ENCODE data around the gene POU4F3.
A peak's percentile ranks its signal among the peaks of the same experiment; 100 is the strongest.

POU4F3 gene

DNA sequence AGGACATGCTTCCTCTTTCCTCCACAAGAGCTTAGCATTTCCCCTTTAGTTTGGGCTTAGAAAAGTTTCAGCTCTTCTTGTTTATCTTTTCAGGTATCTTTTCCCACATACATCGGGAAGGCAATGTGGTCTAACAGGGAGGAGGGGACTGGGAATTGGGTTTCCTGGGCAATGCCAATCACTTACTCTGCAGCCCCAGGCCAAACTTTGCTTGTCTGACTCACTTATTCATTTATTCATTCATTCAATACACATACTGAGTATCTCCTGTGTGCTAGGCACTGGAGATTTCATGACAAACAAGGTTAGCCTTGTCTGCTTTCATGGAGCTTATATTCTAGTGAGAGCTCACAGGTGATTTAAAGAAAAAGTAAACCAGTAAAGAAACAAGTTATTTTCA, 10.7 kb upstream of the POU4F3 start:
- peaks cover 41% of the 10 kb centered on the region for H3K27me3 Mint-ChIP-seq

DNA sequence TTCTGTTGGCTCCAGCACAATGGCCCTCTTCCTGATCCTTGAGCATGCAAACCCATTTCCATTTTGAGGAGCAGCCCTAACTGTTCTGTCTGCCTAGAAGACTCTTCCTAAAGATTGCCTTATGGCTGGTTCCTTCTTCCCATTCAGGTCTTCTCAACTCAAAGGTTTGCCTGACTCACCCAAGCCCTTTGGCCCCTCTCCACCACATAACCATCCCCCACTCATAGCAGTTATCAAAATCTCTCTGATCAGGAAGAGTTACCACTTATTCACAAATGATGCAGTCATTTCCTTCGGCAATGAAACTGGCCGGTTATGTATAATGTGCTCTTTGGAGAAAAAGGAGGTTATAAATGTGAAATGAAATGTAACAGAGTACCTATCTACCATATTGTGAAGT, 8.9 kb upstream of the POU4F3 start:
- Mint-ChIP-seq H3K4me3 (no peak overlapping the region), H3K9me3 (no peaks in the 10 kb centered on the region), H3K27me3 (peaks cover 55% of the 10 kb centered on the region), H3K27ac (no peak overlapping the region), H3K36me3 (ENCODE audit: low read depth) (no peaks in the 10 kb centered on the region), H3K4me1 (ENCODE audit: low read depth) (no peaks in the 10 kb centered on the region)
- intact Hi-C loops (cut with micrococcal nuclease): no loop called here

More for the DNA sequence above, 10.7 kb upstream of the POU4F3 start:
- H3K4me3 Mint-ChIP-seq: no peak overlapping the region
- no peaks in the 10 kb centered on the region for H3K36me3 Mint-ChIP-seq (ENCODE audit: low read depth)
- H3K27ac Mint-ChIP-seq: no peak overlapping the region
- no peaks in the 10 kb centered on the region for H3K4me1 Mint-ChIP-seq (ENCODE audit: low read depth)
- H3K9me3 Mint-ChIP-seq: no peaks in the 10 kb centered on the region
- intact Hi-C loops (cut with micrococcal nuclease): no loop called here

DNA sequence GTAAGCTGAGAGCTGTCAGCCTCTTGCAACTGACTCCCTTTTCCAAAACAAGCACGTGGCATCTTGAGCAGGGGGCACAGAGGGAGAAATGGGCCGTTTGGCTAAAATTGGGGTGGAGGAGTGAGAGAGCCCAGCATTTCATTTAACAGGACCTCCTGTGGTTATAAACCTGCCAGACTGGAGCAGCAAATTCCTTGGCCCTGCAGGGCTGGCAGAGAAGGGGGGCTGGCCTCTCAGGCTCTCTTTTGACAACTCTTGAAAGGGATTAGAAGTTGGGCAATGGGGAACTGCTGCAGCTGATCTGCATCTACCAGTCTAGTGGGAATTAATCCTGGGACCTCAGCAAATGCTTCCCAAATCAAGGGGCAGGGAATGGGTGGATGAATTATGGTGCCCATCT, 7.2 kb upstream of the POU4F3 start:
- Mint-ChIP-seq H3K27me3 (peaks cover 66% of the 10 kb centered on the region), H3K4me3 (no peak overlapping the region), H3K36me3 (ENCODE audit: low read depth) (no peaks in the 10 kb centered on the region), H3K27ac (no peak overlapping the region), H3K9me3 (no peaks in the 10 kb centered on the region), H3K4me1 (ENCODE audit: low read depth) (no peaks in the 10 kb centered on the region)
- intact Hi-C loops (cut with micrococcal nuclease): no loop called here

DNA sequence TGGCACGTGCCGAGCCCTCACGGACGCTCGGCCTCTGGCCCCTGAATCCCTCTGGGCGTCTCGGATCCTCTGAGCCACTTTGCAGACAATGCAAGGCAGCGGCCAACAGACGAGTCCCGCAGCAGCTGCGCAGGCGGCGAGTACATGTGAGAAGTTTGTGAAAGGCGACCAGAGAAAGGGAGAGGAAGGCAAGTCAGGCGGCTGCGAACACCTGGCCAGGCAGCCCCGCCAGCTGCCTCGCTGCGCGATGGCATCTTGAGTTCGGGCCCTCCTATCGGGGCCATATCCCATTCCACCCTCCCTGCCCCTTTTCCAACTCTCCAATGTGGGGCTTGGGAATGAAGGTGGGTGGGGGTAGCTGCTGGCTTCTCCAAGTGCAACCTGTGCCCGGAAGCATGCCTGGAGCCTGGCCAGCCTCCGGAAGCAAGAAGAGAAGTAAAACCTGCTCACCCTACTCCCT, 4.5 kb upstream of the POU4F3 start:
- Mint-ChIP-seq H3K27ac (no peak overlapping the region), H3K36me3 (ENCODE audit: low read depth) (no peaks in the 10 kb centered on the region), H3K27me3 (peaks cover 81% of the 10 kb centered on the region), H3K4me3 (no peak overlapping the region), H3K9me3 (no peaks in the 10 kb centered on the region), H3K4me1 (ENCODE audit: low read depth) (peaks cover 10% of the 10 kb centered on the region)
- intact Hi-C loops (cut with micrococcal nuclease): no loop called here

GRCh38 chr5:146336197-146336596, 2.4 kb upstream of the POU4F3 start:
- H3K36me3 Mint-ChIP-seq (ENCODE audit: low read depth): no peaks in the 10 kb centered on the region
- peaks cover 14% of the 10 kb centered on the region for H3K4me1 Mint-ChIP-seq (ENCODE audit: low read depth)
- peaks cover 87% of the 10 kb centered on the region for H3K27me3 Mint-ChIP-seq
- H3K4me3 Mint-ChIP-seq: no peak overlapping the region
- no peaks in the 10 kb centered on the region for H3K9me3 Mint-ChIP-seq
- no peak overlapping the region for H3K27ac Mint-ChIP-seq
- intact Hi-C loops (cut with micrococcal nuclease): no loop called here

DNA sequence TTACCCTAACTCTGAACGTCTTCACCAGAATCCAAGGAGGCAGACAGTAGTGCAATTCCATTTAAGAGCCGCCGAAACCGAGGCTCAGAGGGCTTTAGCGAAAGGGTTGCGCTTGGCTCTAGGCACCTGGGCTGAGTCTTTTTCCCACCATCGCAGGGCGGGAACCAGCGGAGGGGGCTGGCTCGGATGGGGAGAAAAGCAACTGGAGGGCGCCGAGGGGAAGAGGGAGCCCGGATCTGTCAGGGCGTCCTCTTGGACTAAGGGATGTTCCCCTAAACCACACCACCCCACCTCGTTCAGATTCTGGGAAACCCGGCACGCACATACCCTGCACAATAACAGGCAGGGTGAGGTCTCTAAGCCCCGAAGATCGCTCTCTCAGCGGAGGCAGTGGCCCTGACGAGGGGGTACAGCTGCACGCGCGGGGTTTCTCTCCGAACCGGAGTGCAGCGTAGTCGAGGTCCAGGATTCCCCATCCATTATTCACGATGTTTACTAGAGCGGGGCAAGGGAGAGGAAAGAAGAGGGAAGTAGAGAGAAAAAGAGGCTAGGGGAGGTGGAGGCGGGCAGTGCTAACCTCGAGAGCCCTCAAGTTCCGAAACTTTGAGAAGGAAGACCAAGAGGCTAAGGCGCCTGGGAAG, 1.3 kb upstream of the POU4F3 start:
- H3K36me3 Mint-ChIP-seq (ENCODE audit: low read depth): no peaks in the 10 kb centered on the region
- H3K4me1 Mint-ChIP-seq (ENCODE audit: low read depth): peaks cover 14% of the 10 kb centered on the region
- peaks cover 94% of the 10 kb centered on the region for H3K27me3 Mint-ChIP-seq
- intact Hi-C loops (cut with micrococcal nuclease): no loop called here
- no peak overlapping the region for H3K27ac Mint-ChIP-seq
- H3K4me3 Mint-ChIP-seq: no peak overlapping the region
- no peaks in the 10 kb centered on the region for H3K9me3 Mint-ChIP-seq

DNA sequence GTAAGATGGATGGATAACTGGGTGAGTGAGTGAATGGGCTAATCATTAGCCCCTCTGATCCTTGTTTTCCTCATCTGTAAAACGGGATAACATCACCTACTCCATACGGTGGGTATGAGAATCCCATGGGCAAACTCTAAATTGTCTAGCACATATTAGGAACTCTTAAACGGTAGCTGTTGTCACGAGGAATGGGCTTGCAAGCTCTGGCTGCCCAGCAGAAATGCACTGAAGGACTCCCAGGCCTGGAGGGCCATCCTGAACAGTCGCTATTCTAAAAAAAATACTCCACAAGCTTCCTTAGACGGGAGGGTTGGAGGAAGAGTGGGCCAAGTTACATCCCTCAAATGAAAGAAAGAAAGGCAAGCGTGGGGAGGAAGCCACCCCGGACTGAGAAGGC, 711 bp upstream of the POU4F3 start:
- H3K27me3 Mint-ChIP-seq: peaks cover 96% of the 10 kb centered on the region
- no peak overlapping the region for H3K27ac Mint-ChIP-seq
- H3K36me3 Mint-ChIP-seq (ENCODE audit: low read depth): no peaks in the 10 kb centered on the region
- H3K4me3 Mint-ChIP-seq: no peak overlapping the region
- H3K4me1 Mint-ChIP-seq (ENCODE audit: low read depth): peaks cover 14% of the 10 kb centered on the region
- intact Hi-C loops (cut with micrococcal nuclease): no loop called here
- H3K9me3 Mint-ChIP-seq: no peaks in the 10 kb centered on the region

GRCh38 chr5:146339715-146340259, 1.1 kb downstream of the POU4F3 start:
- H3K4me1 Mint-ChIP-seq (ENCODE audit: low read depth): peaks cover 20% of the 10 kb centered on the region
- no peak overlapping the region for H3K27ac Mint-ChIP-seq
- peaks cover 96% of the 10 kb centered on the region for H3K27me3 Mint-ChIP-seq
- intact Hi-C loops (cut with micrococcal nuclease): no loop called here
- no peaks in the 10 kb centered on the region for H3K9me3 Mint-ChIP-seq
- H3K36me3 Mint-ChIP-seq (ENCODE audit: low read depth): no peaks in the 10 kb centered on the region
- H3K4me3 Mint-ChIP-seq: no peak overlapping the region

- H3K4me3 Mint-ChIP-seq: no peak overlapping the region
- no peak overlapping the region for H3K27ac Mint-ChIP-seq
- H3K4me1 Mint-ChIP-seq (ENCODE audit: low read depth): peaks cover 27% of the 10 kb centered on the region
- intact Hi-C loops (cut with micrococcal nuclease): no loop called here
- no peaks in the 10 kb centered on the region for H3K36me3 Mint-ChIP-seq (ENCODE audit: low read depth)
- no peaks in the 10 kb centered on the region for H3K9me3 Mint-ChIP-seq
- peaks cover 98% of the 10 kb centered on the region for H3K27me3 Mint-ChIP-seq
Observed at GRCh38 chr5:146340260-146341081, 1.8 kb downstream of the POU4F3 start.

- H3K36me3 Mint-ChIP-seq (ENCODE audit: low read depth): no peaks in the 10 kb centered on the region
- peaks cover 33% of the 10 kb centered on the region for H3K4me1 Mint-ChIP-seq (ENCODE audit: low read depth)
- intact Hi-C loops (cut with micrococcal nuclease): no loop called here
- no peak overlapping the region for H3K4me3 Mint-ChIP-seq
- H3K27me3 Mint-ChIP-seq: peaks cover 97% of the 10 kb centered on the region
- H3K9me3 Mint-ChIP-seq: no peaks in the 10 kb centered on the region
- H3K27ac Mint-ChIP-seq: no peak overlapping the region
Observed at GRCh38 chr5:146341854-146342253, 3.2 kb downstream of the POU4F3 start.

DNA sequence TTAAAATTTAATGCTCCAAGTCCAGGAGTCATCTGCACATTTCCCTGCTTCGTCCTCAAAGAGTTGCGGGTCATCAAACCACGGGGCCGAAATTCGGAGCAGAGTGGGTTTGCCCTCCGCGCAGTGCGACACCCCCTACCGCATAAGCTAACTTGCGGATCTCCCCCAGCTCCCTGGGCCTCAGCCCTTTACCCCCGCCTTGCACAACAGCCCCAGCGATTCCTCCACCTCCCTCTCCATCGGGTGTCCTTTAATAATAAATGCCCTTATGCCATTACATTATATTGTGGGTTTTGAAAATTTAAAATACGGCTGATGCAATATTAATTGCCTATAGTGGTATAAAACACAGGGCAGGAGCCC, 3.9 kb downstream of the POU4F3 start:
- Mint-ChIP-seq H3K36me3 (ENCODE audit: low read depth) (no peaks in the 10 kb centered on the region), H3K4me1 (ENCODE audit: low read depth) (peaks cover 33% of the 10 kb centered on the region), H3K9me3 (no peaks in the 10 kb centered on the region), H3K27ac (no peak overlapping the region), H3K4me3 (no peak overlapping the region), H3K27me3 (peaks cover 93% of the 10 kb centered on the region)
- intact Hi-C loops (cut with micrococcal nuclease): no loop called here

- H3K9me3 Mint-ChIP-seq: no peaks in the 10 kb centered on the region
- peaks cover 93% of the 10 kb centered on the region for H3K27me3 Mint-ChIP-seq
- H3K4me1 Mint-ChIP-seq (ENCODE audit: low read depth): peaks cover 31% of the 10 kb centered on the region
- no peaks in the 10 kb centered on the region for H3K36me3 Mint-ChIP-seq (ENCODE audit: low read depth)
- no peak overlapping the region for H3K27ac Mint-ChIP-seq
- H3K4me3 Mint-ChIP-seq: no peak overlapping the region
- intact Hi-C loops (cut with micrococcal nuclease): no loop called here
Observed at GRCh38 chr5:146342882-146343865, 4.5 kb downstream of the POU4F3 start.

GRCh38 chr5:146344155-146345118, 5.8 kb downstream of the POU4F3 start:
- peaks cover 19% of the 10 kb centered on the region for H3K4me1 Mint-ChIP-seq (ENCODE audit: low read depth)
- H3K27ac Mint-ChIP-seq: peak overlapping the region; percentile 27
- no peaks in the 10 kb centered on the region for H3K9me3 Mint-ChIP-seq
- H3K36me3 Mint-ChIP-seq (ENCODE audit: low read depth): no peaks in the 10 kb centered on the region
- peak overlapping the region; percentile 71 for H3K4me3 Mint-ChIP-seq
- intact Hi-C loops (cut with micrococcal nuclease): no loop called here
- peaks cover 91% of the 10 kb centered on the region for H3K27me3 Mint-ChIP-seq
